ENCODE measurements around the gene TRMU. TPM values are rescaled to one million over a fixed set of nuclear protein-coding genes. Genes with fewer than 3 reads are reported as not detected.
"Not testable (repeated sequence)": the region's sequence is repeated elsewhere in the genome, so short reads cannot be mapped to it uniquely, and the experiment has no call there.

Gene TRMU
- total and polyA plus RNA-seq, 4 donors, result 11.3 to 66.4 (median 33.8) TPM

DNA sequence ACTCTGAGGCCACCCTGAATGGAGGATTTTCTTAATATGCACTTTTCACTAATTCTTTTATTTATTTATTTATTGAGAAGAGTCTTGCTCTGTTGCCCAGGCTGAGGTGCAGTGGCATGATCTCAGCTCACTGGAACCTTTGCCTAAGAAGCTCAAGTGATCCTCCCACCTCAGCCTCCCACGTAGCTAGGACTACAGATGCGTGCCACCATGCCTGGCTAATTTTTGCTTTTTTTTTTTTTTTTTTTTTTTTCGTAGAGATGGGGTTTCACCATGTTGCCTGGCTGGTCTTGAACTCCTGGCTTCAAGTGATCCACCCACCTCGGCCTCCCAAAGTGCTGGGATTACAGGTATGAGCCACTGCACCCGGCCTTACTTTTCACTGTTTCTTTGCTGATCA lies 61.5 kb downstream of the TRMU start:
- H3K27me3 ChIP-seq (ENCODE audit: control insufficient read depth in 1 of 2, insufficient read depth in 2 of 2, low read length in 1 of 2); ATAC-seq (ENCODE audit: low FRiP score); H3K36me3 ChIP-seq (ENCODE audit: control insufficient read depth in 1 of 2, insufficient read depth in 2 of 2, low read length in 1 of 2); intact Hi-C loops (cut with DNase I); H3K9me3 ChIP-seq (ENCODE audit: control insufficient read depth, low read length); H3K27ac ChIP-seq (ENCODE audit: low read depth in 1 of 2, low read length in 2 of 2); H3K4me1 ChIP-seq (ENCODE audit: control insufficient read depth in 1 of 2, insufficient read depth in 2 of 2, low read length in 2 of 2); DNase-seq; H3K4me3 ChIP-seq (ENCODE audit: low read length in 2 of 2): not testable (repeated sequence)
- WGBS, 2 donors, result 86 to 93% methylated on average over 5 of the region's 5 CpGs

DNA sequence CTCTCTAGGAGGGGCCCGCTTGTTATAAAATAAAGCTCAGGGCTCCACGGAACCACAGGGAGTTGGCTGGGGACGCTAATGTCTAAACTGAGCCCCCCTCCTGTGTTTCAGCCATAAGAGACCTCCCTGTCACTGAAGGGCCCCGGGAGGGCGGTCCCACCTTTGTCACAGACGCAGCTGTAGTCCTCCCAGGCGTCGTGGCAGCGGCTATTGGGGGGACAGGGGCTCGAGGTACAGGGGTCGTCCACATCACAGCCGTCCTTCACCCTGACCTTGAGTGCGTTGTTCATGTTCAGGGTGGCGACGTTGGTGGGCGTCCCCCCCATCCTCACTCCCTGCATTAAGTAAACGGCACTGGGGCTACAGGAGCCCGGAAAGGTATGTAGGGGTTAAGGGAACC lies 62.0 kb downstream of the TRMU start:
- Histone ChIP-seq H3K27me3 (ENCODE audit: control insufficient read depth in 1 of 2, insufficient read depth in 2 of 2, low read length in 1 of 2) (no peaks in the 10 kb centered on the region), H3K4me1 (ENCODE audit: control insufficient read depth in 1 of 2, insufficient read depth in 2 of 2, low read length in 2 of 2) (no peaks in the 10 kb centered on the region), H3K9me3 (ENCODE audit: control insufficient read depth, low read length) (no peaks in the 10 kb centered on the region), H3K27ac (ENCODE audit: low read depth in 1 of 2, low read length in 2 of 2) (no peak overlapping the region), H3K36me3 (ENCODE audit: control insufficient read depth in 1 of 2, insufficient read depth in 2 of 2, low read length in 1 of 2) (no peaks in the 10 kb centered on the region), H3K4me3 (ENCODE audit: low read length in 2 of 2) (no peak overlapping the region)
- DNase-seq (no peak), ATAC-seq (ENCODE audit: low FRiP score) (no peak)
- 84 to 87% methylated on average over 18 of the region's 18 CpGs for WGBS, 2 donors
- intact Hi-C loops (cut with DNase I), result no loop called here

DNA sequence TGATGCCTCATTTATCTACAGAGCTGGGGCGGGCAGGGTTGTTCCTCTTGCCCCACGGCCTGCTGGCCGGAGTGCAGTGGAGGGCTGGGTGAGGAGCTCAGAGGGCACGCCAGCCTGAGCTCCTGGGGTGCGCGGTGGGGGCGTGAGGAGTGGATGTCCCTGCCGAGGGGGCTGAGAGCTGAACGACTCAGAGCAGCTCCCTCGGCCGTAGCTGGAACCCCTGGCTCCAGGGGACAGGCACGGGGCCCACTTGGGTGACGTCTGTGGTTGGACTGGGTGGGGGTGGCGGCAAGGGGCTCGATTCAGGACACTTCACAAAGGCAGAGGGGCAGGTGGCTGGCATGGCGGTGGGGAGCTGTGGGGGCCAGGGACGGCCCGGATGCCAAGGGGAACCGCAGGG lies 62.4 kb downstream of the TRMU start:
- H3K27ac ChIP-seq (ENCODE audit: low read depth in 1 of 2, low read length in 2 of 2), result no peak overlapping the region
- WGBS, 2 donors, result 84 to 89% methylated on average over 19 of the region's 19 CpGs
- no peaks in the 10 kb centered on the region for H3K36me3 ChIP-seq (ENCODE audit: control insufficient read depth in 1 of 2, insufficient read depth in 2 of 2, low read length in 1 of 2)
- no peaks in the 10 kb centered on the region for H3K27me3 ChIP-seq (ENCODE audit: control insufficient read depth in 1 of 2, insufficient read depth in 2 of 2, low read length in 1 of 2)
- ATAC-seq (ENCODE audit: low FRiP score) (no peak), DNase-seq (no peak)
- no peaks in the 10 kb centered on the region for H3K9me3 ChIP-seq (ENCODE audit: control insufficient read depth, low read length)
- H3K4me3 ChIP-seq (ENCODE audit: low read length in 2 of 2), result no peak overlapping the region
- intact Hi-C loops (cut with DNase I), result no loop called here
- H3K4me1 ChIP-seq (ENCODE audit: control insufficient read depth in 1 of 2, insufficient read depth in 2 of 2, low read length in 2 of 2), result no peaks in the 10 kb centered on the region

DNA sequence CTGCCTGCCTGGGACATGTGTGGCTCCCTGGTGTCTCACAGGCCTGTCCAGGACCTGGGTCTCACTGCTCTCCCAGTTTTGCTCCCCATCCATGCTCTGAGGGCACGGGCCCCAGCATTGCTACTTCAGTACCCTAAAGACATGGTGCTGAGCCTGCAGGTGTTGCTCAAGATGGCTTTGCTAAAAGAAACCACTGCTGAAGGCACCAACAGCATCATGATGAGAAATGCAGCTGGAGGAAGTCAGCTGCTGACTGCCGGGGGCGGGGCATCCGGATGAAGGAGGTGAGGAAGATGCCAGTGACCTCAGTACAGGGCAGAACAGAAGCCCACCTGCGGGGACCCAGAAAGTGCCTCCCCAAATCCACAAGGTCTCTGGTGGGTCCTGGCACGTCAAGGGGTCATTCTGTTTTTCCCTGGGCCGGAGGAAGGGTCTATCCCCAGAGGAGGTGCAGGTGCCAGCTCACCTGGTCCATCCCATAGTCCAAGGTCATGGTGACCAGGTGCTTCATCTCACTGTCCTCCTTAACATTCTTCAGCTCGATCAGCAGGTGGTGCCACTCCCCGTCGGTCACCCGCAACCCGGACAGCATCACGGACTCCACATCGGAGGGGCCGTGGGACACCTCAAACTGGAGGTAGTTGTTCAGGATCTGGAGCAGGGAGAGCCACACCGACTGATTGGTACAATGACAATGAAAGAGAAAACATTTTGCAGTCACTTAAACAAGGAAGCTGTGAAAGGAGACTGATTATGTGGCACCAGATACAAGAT lies 63.9 kb downstream of the TRMU start:
- 92 to 93% methylated on average over 16 of the region's 16 CpGs for WGBS, 2 donors
- no peak for ATAC-seq (ENCODE audit: low FRiP score)
- no peak overlapping the region for H3K4me3 ChIP-seq (ENCODE audit: low read length in 2 of 2)
- H3K36me3 ChIP-seq (ENCODE audit: control insufficient read depth in 1 of 2, insufficient read depth in 2 of 2, low read length in 1 of 2), result no peaks in the 10 kb centered on the region
- no peak for DNase-seq
- no peak overlapping the region for H3K27ac ChIP-seq (ENCODE audit: low read depth in 1 of 2, low read length in 2 of 2)
- no peaks in the 10 kb centered on the region for H3K9me3 ChIP-seq (ENCODE audit: control insufficient read depth, low read length)
- intact Hi-C loops (cut with DNase I), result no loop called here
- no peaks in the 10 kb centered on the region for H3K4me1 ChIP-seq (ENCODE audit: control insufficient read depth in 1 of 2, insufficient read depth in 2 of 2, low read length in 2 of 2)
- H3K27me3 ChIP-seq (ENCODE audit: control insufficient read depth in 1 of 2, insufficient read depth in 2 of 2, low read length in 1 of 2), result no peaks in the 10 kb centered on the region

DNA sequence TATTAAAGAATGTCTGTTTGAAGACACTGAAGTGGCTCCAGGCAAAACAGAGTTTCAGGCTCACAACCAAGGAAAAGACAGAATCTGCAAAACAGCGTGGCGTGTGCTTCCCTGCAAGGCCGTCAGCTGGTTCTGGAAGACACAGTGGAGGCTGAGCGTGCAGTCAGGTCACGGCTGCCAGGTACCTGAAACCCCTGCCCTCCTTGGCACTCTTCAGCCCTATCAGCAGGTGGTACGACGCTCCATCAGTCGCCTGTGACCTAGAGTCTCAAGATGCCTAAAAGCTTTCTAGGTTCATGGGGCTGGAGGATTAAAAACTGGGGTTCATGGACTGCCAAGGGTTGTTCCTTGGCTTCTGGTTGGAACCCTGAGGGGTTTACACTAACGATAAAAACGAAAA lies 65.9 kb downstream of the TRMU start:
- Histone ChIP-seq H3K9me3 (ENCODE audit: control insufficient read depth, low read length) (no peaks in the 10 kb centered on the region), H3K4me1 (ENCODE audit: control insufficient read depth in 1 of 2, insufficient read depth in 2 of 2, low read length in 2 of 2) (no peaks in the 10 kb centered on the region), H3K27ac (ENCODE audit: low read depth in 1 of 2, low read length in 2 of 2) (no peak overlapping the region), H3K4me3 (ENCODE audit: low read length in 2 of 2) (no peak overlapping the region), H3K36me3 (ENCODE audit: control insufficient read depth in 1 of 2, insufficient read depth in 2 of 2, low read length in 1 of 2) (no peaks in the 10 kb centered on the region), H3K27me3 (ENCODE audit: control insufficient read depth in 1 of 2, insufficient read depth in 2 of 2, low read length in 1 of 2) (no peaks in the 10 kb centered on the region)
- ATAC-seq (ENCODE audit: low FRiP score), result no peak
- 87 to 92% methylated on average over 10 of the region's 10 CpGs for WGBS, 2 donors
- intact Hi-C loops (cut with DNase I), result no loop called here
- no peak for DNase-seq

DNA sequence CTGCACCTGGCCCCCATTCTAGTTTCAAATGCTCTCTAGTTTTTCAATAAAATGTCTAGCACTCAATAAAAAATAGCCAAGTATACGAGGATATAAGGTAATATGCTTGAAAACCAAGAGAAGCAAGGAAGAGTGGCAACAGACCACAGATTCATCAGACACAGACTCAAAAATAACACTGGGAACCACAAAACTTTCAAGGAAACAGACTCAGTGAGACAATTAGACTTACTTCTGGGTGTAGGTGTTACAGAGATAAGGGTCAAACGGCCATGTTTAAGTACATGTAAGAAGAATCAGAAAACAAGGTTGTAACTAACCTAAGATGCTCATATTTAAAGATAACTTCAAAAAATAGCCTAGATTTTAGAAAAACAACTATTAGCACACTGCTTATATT lies 67.0 kb downstream of the TRMU start:
- H3K4me1 ChIP-seq (ENCODE audit: control insufficient read depth in 1 of 2, insufficient read depth in 2 of 2, low read length in 2 of 2), result no peaks in the 10 kb centered on the region
- H3K27ac ChIP-seq (ENCODE audit: low read depth in 1 of 2, low read length in 2 of 2), result no peak overlapping the region
- WGBS, 2 donors, result 82 to 88% methylated on average over 2 of the region's 2 CpGs
- H3K4me3 ChIP-seq (ENCODE audit: low read length in 2 of 2), result no peak overlapping the region
- DNase-seq (no peak), ATAC-seq (ENCODE audit: low FRiP score) (no peak)
- no peaks in the 10 kb centered on the region for H3K27me3 ChIP-seq (ENCODE audit: control insufficient read depth in 1 of 2, insufficient read depth in 2 of 2, low read length in 1 of 2)
- H3K36me3 ChIP-seq (ENCODE audit: control insufficient read depth in 1 of 2, insufficient read depth in 2 of 2, low read length in 1 of 2), result no peaks in the 10 kb centered on the region
- H3K9me3 ChIP-seq (ENCODE audit: control insufficient read depth, low read length), result no peaks in the 10 kb centered on the region
- intact Hi-C loops (cut with DNase I), result no loop called here

DNA sequence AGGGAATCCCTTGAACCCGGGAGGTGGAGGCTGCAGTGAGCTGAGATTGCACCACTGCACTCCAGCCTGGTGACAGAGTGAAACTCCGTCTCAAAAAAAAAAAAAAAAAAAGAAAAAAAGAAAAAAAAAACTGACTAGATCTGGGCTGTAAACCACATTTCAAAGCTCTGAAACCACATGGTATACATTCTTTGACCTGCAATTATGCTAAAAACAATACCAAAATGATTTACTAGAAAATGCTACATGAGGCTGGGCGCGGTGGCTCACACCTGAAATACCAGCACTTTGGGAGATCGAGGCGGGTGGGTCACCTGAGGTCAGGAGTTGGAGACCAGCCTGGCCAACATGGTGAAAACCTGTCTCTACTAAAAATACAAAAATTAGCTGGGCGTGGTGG lies 68.4 kb downstream of the TRMU start:
- intact Hi-C loops (cut with DNase I); DNase-seq; H3K27me3 ChIP-seq (ENCODE audit: control insufficient read depth in 1 of 2, insufficient read depth in 2 of 2, low read length in 1 of 2); H3K4me3 ChIP-seq (ENCODE audit: low read length in 2 of 2); H3K4me1 ChIP-seq (ENCODE audit: control insufficient read depth in 1 of 2, insufficient read depth in 2 of 2, low read length in 2 of 2); ATAC-seq (ENCODE audit: low FRiP score); H3K36me3 ChIP-seq (ENCODE audit: control insufficient read depth in 1 of 2, insufficient read depth in 2 of 2, low read length in 1 of 2); H3K27ac ChIP-seq (ENCODE audit: low read depth in 1 of 2, low read length in 2 of 2); H3K9me3 ChIP-seq (ENCODE audit: control insufficient read depth, low read length): not testable (repeated sequence)
- 85 to 93% methylated on average over 7 of the region's 7 CpGs for WGBS, 2 donors

DNA sequence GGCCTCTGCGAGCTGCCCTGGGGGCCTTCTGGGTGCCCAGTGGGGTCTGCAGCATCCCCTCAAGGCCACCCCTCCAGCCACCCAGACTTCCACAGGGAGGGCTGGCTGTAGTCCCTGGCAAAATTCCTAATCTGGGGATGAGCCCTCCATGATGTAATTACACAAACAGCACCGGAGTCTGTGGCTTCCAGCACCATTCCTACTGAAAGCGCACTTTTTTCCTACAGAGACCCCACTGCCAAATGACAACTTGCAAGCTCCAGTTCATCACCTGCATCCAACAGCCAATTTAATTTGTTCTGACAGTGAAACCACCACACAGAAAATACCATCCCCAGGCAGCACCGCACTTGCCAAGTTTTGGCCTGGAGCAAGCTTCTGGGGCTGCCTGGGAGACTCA lies 70.4 kb downstream of the TRMU start:
- intact Hi-C loops (cut with DNase I), result no loop called here
- DNase-seq (no peak), ATAC-seq (ENCODE audit: low FRiP score) (no peak)

DNA sequence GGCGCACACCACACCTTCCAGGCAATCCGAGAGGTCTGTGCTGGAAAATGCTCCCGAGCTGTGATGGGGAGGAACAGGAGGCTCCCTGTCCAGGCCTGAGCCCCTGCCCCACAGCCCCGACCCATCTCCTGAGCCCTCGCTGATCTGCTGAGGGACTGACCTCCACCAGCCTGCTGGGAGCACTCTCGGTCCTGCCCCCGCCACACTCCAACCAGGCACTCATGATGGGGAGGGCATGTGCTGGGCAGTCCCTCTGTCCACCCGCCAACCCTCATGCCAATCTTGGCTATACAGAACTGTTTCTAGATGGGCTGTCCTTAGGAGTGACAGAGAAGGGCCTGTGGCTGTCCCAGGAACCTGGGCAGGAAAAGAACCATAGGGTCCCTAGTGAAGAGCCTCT lies 70.8 kb downstream of the TRMU start:
- WGBS, 2 donors, result 90 to 94% methylated on average over 8 of the region's 8 CpGs

More for the DNA sequence above, 70.4 kb downstream of the TRMU start:
- WGBS, 2 donors, result 74% methylated on average over 4 of the region's 4 CpGs
- no peaks in the 10 kb centered on the region for H3K4me1 ChIP-seq (ENCODE audit: control insufficient read depth in 1 of 2, insufficient read depth in 2 of 2, low read length in 2 of 2)
- H3K9me3 ChIP-seq (ENCODE audit: control insufficient read depth, low read length), result no peaks in the 10 kb centered on the region
- no peak overlapping the region for H3K27ac ChIP-seq (ENCODE audit: low read depth in 1 of 2, low read length in 2 of 2)
- H3K27me3 ChIP-seq (ENCODE audit: control insufficient read depth in 1 of 2, insufficient read depth in 2 of 2, low read length in 1 of 2), result no peaks in the 10 kb centered on the region
- H3K4me3 ChIP-seq (ENCODE audit: low read length in 2 of 2), result no peak overlapping the region
- H3K36me3 ChIP-seq (ENCODE audit: control insufficient read depth in 1 of 2, insufficient read depth in 2 of 2, low read length in 1 of 2), result no peaks in the 10 kb centered on the region

More for the DNA sequence above, 70.8 kb downstream of the TRMU start:
- no peak overlapping the region for H3K27ac ChIP-seq (ENCODE audit: low read depth in 1 of 2, low read length in 2 of 2)
- intact Hi-C loops (cut with DNase I), result no loop called here
- H3K36me3 ChIP-seq (ENCODE audit: control insufficient read depth in 1 of 2, insufficient read depth in 2 of 2, low read length in 1 of 2), result no peaks in the 10 kb centered on the region
- no peaks in the 10 kb centered on the region for H3K9me3 ChIP-seq (ENCODE audit: control insufficient read depth, low read length)
- DNase-seq, result no peak
- ATAC-seq (ENCODE audit: low FRiP score), result no peak
- no peaks in the 10 kb centered on the region for H3K27me3 ChIP-seq (ENCODE audit: control insufficient read depth in 1 of 2, insufficient read depth in 2 of 2, low read length in 1 of 2)
- H3K4me3 ChIP-seq (ENCODE audit: low read length in 2 of 2), result no peak overlapping the region
- H3K4me1 ChIP-seq (ENCODE audit: control insufficient read depth in 1 of 2, insufficient read depth in 2 of 2, low read length in 2 of 2), result no peaks in the 10 kb centered on the region
